ENCODE data around the gene MRPL46. TPM values are rescaled to one million over a fixed set of nuclear protein-coding genes. Genes with fewer than 3 reads are reported as not detected.
"Not testable (repeated sequence)": the region's sequence is repeated elsewhere in the genome, so short reads cannot be mapped to it uniquely, and the experiment has no call there.

The MRPL46 gene
- total RNA-seq, 4 donors from 2014 or later = 2.8 to 30.6 (median 16.0) TPM

DNA sequence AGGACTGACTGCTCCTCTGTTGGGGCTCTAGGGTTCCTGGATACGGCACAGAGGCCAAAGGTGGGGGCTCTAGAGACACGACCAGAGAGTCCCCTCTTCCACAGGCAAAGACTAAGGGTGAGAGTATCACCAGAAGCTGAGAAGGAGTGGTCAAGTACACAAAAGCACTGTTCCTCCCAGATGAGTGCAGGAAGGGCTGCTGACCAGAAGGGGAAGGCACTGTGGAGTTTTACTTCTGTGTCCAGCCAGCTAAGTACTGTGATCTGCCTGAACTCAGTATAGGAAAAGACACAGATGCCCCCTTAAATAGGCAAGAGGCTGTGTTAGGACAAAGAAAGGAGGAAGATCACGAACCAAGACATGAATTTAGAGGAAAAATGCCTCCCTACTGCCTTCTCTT lies 12.0 kb upstream of the MRPL46 start:
- intact Hi-C loops (cut with DNase I; ENCODE audit: low total_unique reads) (no loop called here), in situ Hi-C loops (cut with MboI; ENCODE audit: low pct_ligation_motif_present in 1 of 4, low pct_unique_long_range_greater_than_20kb in 1 of 4, low sequenced_read_pairs in 3 of 4) (loop anchor here in 3 of 4 donors (10.0 to 25.0 kb wide), 2 partner anchors 133 to 136 kb away; partner anchors contain the start of gene AEN (in 2 of the 3))
- H3K36me3 ChIP-seq = peaks cover 0 to 17% (median 0%) of the 10 kb centered on the region in 4 donors
- 74 to 92% methylated on average over 3 of the region's 3 CpGs for WGBS, 2 donors (ENCODE audit: low coverage in 1 of 2)
- no peaks in the 10 kb centered on the region for H3K4me1 ChIP-seq
- no peak for DNase-seq
- no peaks in the 10 kb centered on the region for H3K9me3 ChIP-seq
- H3K27ac ChIP-seq = no peak overlapping the region
- no peak for TF ChIP-seq POLR2A (IDR thresholded peaks at IDR 0.05)
- no peak for TF ChIP-seq POLR2AphosphoS5 (IDR thresholded peaks at IDR 0.05)
- TF ChIP-seq EP300 (IDR thresholded peaks at IDR 0.05; ENCODE audit: low read depth) = no peak
- TF ChIP-seq, protein P1, sequence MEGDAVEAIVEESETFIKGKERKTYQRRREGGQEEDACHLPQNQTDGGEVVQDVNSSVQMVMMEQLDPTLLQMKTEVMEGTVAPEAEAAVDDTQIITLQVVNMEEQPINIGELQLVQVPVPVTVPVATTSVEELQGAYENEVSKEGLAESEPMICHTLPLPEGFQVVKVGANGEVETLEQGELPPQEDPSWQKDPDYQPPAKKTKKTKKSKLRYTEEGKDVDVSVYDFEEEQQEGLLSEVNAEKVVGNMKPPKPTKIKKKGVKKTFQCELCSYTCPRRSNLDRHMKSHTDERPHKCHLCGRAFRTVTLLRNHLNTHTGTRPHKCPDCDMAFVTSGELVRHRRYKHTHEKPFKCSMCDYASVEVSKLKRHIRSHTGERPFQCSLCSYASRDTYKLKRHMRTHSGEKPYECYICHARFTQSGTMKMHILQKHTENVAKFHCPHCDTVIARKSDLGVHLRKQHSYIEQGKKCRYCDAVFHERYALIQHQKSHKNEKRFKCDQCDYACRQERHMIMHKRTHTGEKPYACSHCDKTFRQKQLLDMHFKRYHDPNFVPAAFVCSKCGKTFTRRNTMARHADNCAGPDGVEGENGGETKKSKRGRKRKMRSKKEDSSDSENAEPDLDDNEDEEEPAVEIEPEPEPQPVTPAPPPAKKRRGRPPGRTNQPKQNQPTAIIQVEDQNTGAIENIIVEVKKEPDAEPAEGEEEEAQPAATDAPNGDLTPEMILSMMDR (IDR thresholded peaks at IDR 0.05) = no peak
- no peak overlapping the region for H3K4me3 ChIP-seq
- H3K27me3 ChIP-seq = no peaks in the 10 kb centered on the region

DNA sequence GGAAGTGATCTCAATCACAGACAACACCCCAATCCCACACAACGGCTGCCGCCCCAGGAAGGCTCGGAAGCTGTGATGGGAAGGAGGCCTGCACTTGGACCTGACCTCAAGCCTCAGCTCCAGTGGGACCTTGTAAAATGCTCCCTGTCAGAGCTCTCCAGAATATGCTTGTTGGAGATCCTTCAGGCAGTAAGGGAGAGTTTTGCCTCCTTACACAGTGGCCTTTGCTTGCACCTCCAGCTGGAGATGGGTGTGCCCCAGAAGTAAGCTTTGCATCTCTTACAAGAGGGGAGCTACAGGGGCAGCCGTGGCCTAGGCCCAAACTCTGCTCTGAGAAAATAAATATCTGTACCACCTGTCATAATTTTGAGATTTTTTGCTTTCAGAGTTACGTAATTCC lies 10.7 kb upstream of the MRPL46 start:
- in situ Hi-C loops (cut with MboI; ENCODE audit: low pct_ligation_motif_present in 1 of 4, low pct_unique_long_range_greater_than_20kb in 1 of 4, low sequenced_read_pairs in 3 of 4) = loop anchor here in 3 of 4 donors (10.0 to 25.0 kb wide), 2 partner anchors 134 to 137 kb away; partner anchors contain the start of gene AEN (in 2 of the 3)
- H3K9me3 ChIP-seq = no peaks in the 10 kb centered on the region
- H3K4me3 ChIP-seq = no peak overlapping the region
- DNase-seq = no peak
- no peaks in the 10 kb centered on the region for H3K4me1 ChIP-seq
- H3K27me3 ChIP-seq = no peaks in the 10 kb centered on the region
- H3K36me3 ChIP-seq = peaks cover 0 to 17% (median 3%) of the 10 kb centered on the region in 4 donors
- no peak overlapping the region for H3K27ac ChIP-seq
- TF ChIP-seq POLR2AphosphoS5 (IDR thresholded peaks at IDR 0.05) = no peak
- TF ChIP-seq POLR2A (IDR thresholded peaks at IDR 0.05) = no peak
- TF ChIP-seq, protein P1 (IDR thresholded peaks at IDR 0.05) = no peak
- intact Hi-C loops (cut with DNase I; ENCODE audit: low total_unique reads) = no loop called here
- 92 to 95% methylated on average over 2 to 5 of the region's 5 CpGs for WGBS, 2 donors (ENCODE audit: low coverage in 1 of 2)

DNA sequence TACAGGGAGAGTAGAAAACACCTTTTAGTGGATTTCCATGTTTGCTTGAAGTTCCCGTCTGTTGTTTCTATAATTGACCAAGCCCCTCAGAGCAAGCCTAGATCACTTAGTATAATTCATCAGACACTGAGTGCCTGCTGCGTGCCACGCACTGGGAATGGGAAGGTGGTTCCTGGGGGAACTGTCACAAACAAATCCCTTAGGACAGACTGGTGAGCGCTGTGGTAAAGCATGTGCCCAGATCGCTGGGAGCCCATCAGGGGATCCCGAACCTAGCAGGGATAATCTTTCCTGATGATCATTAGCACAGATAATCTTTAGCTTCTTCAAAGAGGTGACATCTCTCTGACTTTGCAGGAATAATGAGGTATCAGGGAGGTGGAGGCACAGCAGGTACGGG lies 9.9 kb upstream of the MRPL46 start:
- Histone ChIP-seq H3K27me3 (no peaks in the 10 kb centered on the region), H3K9me3 (no peaks in the 10 kb centered on the region), H3K36me3 (peaks cover 0 to 23% (median 3%) of the 10 kb centered on the region in 4 donors), H3K27ac (no peak overlapping the region), H3K4me3 (no peak overlapping the region), H3K4me1 (no peaks in the 10 kb centered on the region)
- in situ Hi-C loops (cut with MboI; ENCODE audit: low pct_ligation_motif_present in 1 of 4, low pct_unique_long_range_greater_than_20kb in 1 of 4, low sequenced_read_pairs in 3 of 4) = loop anchor here in 3 of 4 donors (10.0 to 25.0 kb wide), 2 partner anchors 135 to 138 kb away; partner anchors contain the start of gene AEN (in 2 of the 3)
- intact Hi-C loops (cut with DNase I; ENCODE audit: low total_unique reads) = no loop called here
- no peak for DNase-seq
- TF ChIP-seq POLR2AphosphoS5 (IDR thresholded peaks at IDR 0.05) (no peak), EP300 (IDR thresholded peaks at IDR 0.05; ENCODE audit: low read depth) (no peak), POLR2A (IDR thresholded peaks at IDR 0.05) (no peak)
- TF ChIP-seq, protein P1 (IDR thresholded peaks at IDR 0.05) = no peak
- WGBS, 2 donors (ENCODE audit: low coverage in 1 of 2) = 82 to 95% methylated on average over 2 to 7 of the region's 7 CpGs

DNA sequence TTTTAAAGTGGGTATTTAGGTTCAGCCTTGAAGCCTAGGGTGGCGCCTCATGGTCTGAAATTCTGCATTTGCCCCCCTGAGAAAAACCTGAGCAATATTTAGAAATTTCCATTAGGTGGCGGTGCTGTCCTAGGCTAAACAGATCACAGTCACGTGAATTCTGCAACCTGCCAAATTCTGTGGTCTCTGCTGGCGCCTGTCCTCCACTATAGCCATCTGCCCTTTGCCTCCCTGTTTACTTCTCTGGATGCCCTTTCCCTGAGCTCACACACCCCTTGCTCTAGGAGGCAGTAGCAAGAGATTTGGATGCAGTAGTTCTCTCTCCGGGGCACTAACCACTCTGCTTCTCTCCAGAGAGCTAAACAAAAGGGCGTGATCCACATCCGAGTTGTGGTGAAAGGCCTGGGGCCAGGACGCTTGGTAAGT lies 9.5 kb upstream of the MRPL46 start:
- intact Hi-C loops (cut with DNase I; ENCODE audit: low total_unique reads) = no loop called here
- DNase-seq = no peak
- no peaks in the 10 kb centered on the region for H3K4me1 ChIP-seq
- WGBS, 2 donors (ENCODE audit: low coverage in 1 of 2) = 52 to 63% methylated on average over 2 to 8 of the region's 8 CpGs
- H3K27me3 ChIP-seq = no peaks in the 10 kb centered on the region
- no peaks in the 10 kb centered on the region for H3K9me3 ChIP-seq
- H3K27ac ChIP-seq = no peak overlapping the region
- H3K36me3 ChIP-seq = peaks cover 0 to 23% (median 3%) of the 10 kb centered on the region in 4 donors
- in situ Hi-C loops (cut with MboI; ENCODE audit: low pct_ligation_motif_present in 1 of 4, low pct_unique_long_range_greater_than_20kb in 1 of 4, low sequenced_read_pairs in 3 of 4) = loop anchor here in 3 of 4 donors (10.0 to 25.0 kb wide), 2 partner anchors 136 to 138 kb away; partner anchors contain the start of gene AEN (in 2 of the 3)
- H3K4me3 ChIP-seq = no peak overlapping the region
- TF ChIP-seq, protein P1 (IDR thresholded peaks at IDR 0.05) = peak; percentile 38 to 60 (median 45)
- no peak for TF ChIP-seq EP300 (IDR thresholded peaks at IDR 0.05; ENCODE audit: low read depth)

DNA sequence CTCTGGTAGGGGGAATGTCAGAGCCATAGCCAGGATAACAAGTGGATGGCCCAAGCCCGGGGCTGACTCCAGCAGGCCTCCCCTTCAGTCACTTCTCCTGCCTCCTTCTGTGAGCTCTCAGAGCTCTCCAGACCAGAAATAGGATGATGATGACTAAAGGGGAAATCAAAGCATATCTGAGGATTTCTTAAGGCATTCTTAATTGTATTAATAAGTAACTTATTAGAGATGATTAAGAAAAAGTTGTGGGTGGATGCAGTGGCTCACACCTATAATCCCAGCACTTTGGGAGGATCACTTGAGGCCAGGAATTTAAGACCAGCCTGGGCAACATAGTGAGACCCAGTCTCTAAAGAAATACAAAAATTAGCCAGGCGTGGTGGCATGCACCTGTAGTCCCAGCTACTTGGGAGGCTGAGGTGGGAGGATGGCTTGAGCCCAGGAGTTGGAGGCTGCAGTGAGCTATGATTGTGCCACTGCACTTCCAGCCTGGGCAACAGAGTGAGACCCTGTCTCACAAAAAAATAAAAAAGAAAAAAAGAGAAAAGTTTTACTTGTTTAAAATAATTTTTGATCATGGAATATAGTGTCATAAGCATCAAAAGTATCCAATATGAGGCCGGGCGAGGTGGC lies 6.6 kb upstream of the MRPL46 start:
- H3K27ac ChIP-seq, H3K27me3 ChIP-seq, DNase-seq, H3K9me3 ChIP-seq, H3K4me3 ChIP-seq: not testable (repeated sequence)
- intact Hi-C loops (cut with DNase I; ENCODE audit: low total_unique reads) = loop anchor here (2.0 kb wide), 1 partner anchor 69 kb away; no protein-coding TSS in a partner anchor
- peaks cover 0 to 23% (median 3%) of the 10 kb centered on the region in 4 donors for H3K36me3 ChIP-seq
- in situ Hi-C loops (cut with MboI; ENCODE audit: low pct_ligation_motif_present in 1 of 4, low pct_unique_long_range_greater_than_20kb in 1 of 4, low sequenced_read_pairs in 3 of 4) = loop anchor here in 1 of 4 donors (10.0 kb wide), 1 partner anchor 141 kb away; no protein-coding TSS in a partner anchor
- H3K4me1 ChIP-seq = peaks cover 0 to 13% (median 7%) of the 10 kb centered on the region in 4 donors
- 98 to 100% methylated on average over 3 to 4 of the region's 4 CpGs for WGBS, 2 donors (ENCODE audit: low coverage in 1 of 2)

Data from transverse colon (tissue), 4 donors.